ENCODE data around the gene CFAP97D2.

The CFAP97D2 gene

GRCh38 chr13:114134111-114134943 lies 44.7 kb upstream of the CFAP97D2 start:
- Histone ChIP-seq H3K9ac (ENCODE audit: low read depth in 1 of 2, low read length in 2 of 2) (no peak overlapping the region), H3K4me3 (ENCODE audit: low read depth in 1 of 2, low read length in 2 of 2) (no peak overlapping the region), H3K27ac (ENCODE audit: low read depth, low read length) (no peak overlapping the region)

GRCh38 chr13:114134944-114135610 lies 44.0 kb upstream of the CFAP97D2 start:
- Histone ChIP-seq H3K4me1 (ENCODE audit: control insufficient read depth in 1 of 2, insufficient read depth in 2 of 2, low read length in 2 of 2) (peaks cover 4 to 23% of the 10 kb centered on the region in 2 donors), H3K36me3 (ENCODE audit: control insufficient read depth in 1 of 2, insufficient read depth in 2 of 2, low read length in 2 of 2) (no peaks in the 10 kb centered on the region), H3K9ac (ENCODE audit: low read depth in 1 of 2, low read length in 2 of 2) (no peak overlapping the region), H3K4me3 (ENCODE audit: low read depth in 1 of 2, low read length in 2 of 2) (no peak overlapping the region), H3K9me3 (ENCODE audit: control insufficient read depth in 1 of 2, low read length in 2 of 2) (no peaks in the 10 kb centered on the region), H3K27me3 (ENCODE audit: control insufficient read depth in 1 of 2, insufficient read depth in 2 of 2, low read length in 2 of 2) (no peaks in the 10 kb centered on the region), H3K27ac (ENCODE audit: low read depth, low read length) (no peak overlapping the region)

More at GRCh38 chr13:114134111-114134943, 44.7 kb upstream of the CFAP97D2 start:
- H3K4me1 ChIP-seq (ENCODE audit: control insufficient read depth in 1 of 2, insufficient read depth in 2 of 2, low read length in 2 of 2), result peaks cover 11 to 30% of the 10 kb centered on the region in 2 donors
- H3K36me3 ChIP-seq (ENCODE audit: control insufficient read depth in 1 of 2, insufficient read depth in 2 of 2, low read length in 2 of 2), result no peaks in the 10 kb centered on the region
- no peaks in the 10 kb centered on the region for H3K27me3 ChIP-seq (ENCODE audit: control insufficient read depth in 1 of 2, insufficient read depth in 2 of 2, low read length in 2 of 2)
- H3K9me3 ChIP-seq (ENCODE audit: control insufficient read depth in 1 of 2, low read length in 2 of 2), result no peaks in the 10 kb centered on the region

- no peak overlapping the region for H3K9ac ChIP-seq (ENCODE audit: low read depth in 1 of 2, low read length in 2 of 2)
- no peak overlapping the region for H3K27ac ChIP-seq (ENCODE audit: low read depth, low read length)
- H3K9me3 ChIP-seq (ENCODE audit: control insufficient read depth in 1 of 2, low read length in 2 of 2), result no peaks in the 10 kb centered on the region
- peaks cover 0 to 19% of the 10 kb centered on the region in 2 donors for H3K4me1 ChIP-seq (ENCODE audit: control insufficient read depth in 1 of 2, insufficient read depth in 2 of 2, low read length in 2 of 2)
- H3K4me3 ChIP-seq (ENCODE audit: low read depth in 1 of 2, low read length in 2 of 2), result no peak overlapping the region
- H3K27me3 ChIP-seq (ENCODE audit: control insufficient read depth in 1 of 2, insufficient read depth in 2 of 2, low read length in 2 of 2), result no peaks in the 10 kb centered on the region
- no peaks in the 10 kb centered on the region for H3K36me3 ChIP-seq (ENCODE audit: control insufficient read depth in 1 of 2, insufficient read depth in 2 of 2, low read length in 2 of 2)
These were observed 43.3 kb upstream of the CFAP97D2 start for GRCh38 chr13:114135731-114136171.

GRCh38 chr13:114136576-114136975 lies 42.5 kb upstream of the CFAP97D2 start:
- Histone ChIP-seq H3K36me3 (ENCODE audit: control insufficient read depth in 1 of 2, insufficient read depth in 2 of 2, low read length in 2 of 2) (no peaks in the 10 kb centered on the region), H3K4me1 (ENCODE audit: control insufficient read depth in 1 of 2, insufficient read depth in 2 of 2, low read length in 2 of 2) (peaks cover 0 to 18% of the 10 kb centered on the region in 2 donors), H3K4me3 (ENCODE audit: low read depth in 1 of 2, low read length in 2 of 2) (no peak overlapping the region), H3K27ac (ENCODE audit: low read depth, low read length) (no peak overlapping the region), H3K9me3 (ENCODE audit: control insufficient read depth in 1 of 2, low read length in 2 of 2) (no peaks in the 10 kb centered on the region), H3K27me3 (ENCODE audit: control insufficient read depth in 1 of 2, insufficient read depth in 2 of 2, low read length in 2 of 2) (no peaks in the 10 kb centered on the region), H3K9ac (ENCODE audit: low read depth in 1 of 2, low read length in 2 of 2) (no peak overlapping the region)

- peak overlapping the region; percentile 19 to 21 for H3K4me3 ChIP-seq (ENCODE audit: low read depth in 1 of 2, low read length in 2 of 2)
- H3K9ac ChIP-seq (ENCODE audit: low read depth in 1 of 2, low read length in 2 of 2), result peak overlapping the region in 1 of 2 donors; percentile 7
- H3K36me3 ChIP-seq (ENCODE audit: control insufficient read depth in 1 of 2, insufficient read depth in 2 of 2, low read length in 2 of 2), result no peaks in the 10 kb centered on the region
- H3K9me3 ChIP-seq (ENCODE audit: control insufficient read depth in 1 of 2, low read length in 2 of 2), result no peaks in the 10 kb centered on the region
- H3K4me1 ChIP-seq (ENCODE audit: control insufficient read depth in 1 of 2, insufficient read depth in 2 of 2, low read length in 2 of 2), result peaks cover 26 to 37% of the 10 kb centered on the region in 2 donors
- no peaks in the 10 kb centered on the region for H3K27me3 ChIP-seq (ENCODE audit: control insufficient read depth in 1 of 2, insufficient read depth in 2 of 2, low read length in 2 of 2)
- H3K27ac ChIP-seq (ENCODE audit: low read depth, low read length), result no peak overlapping the region
These were observed 38.7 kb upstream of the CFAP97D2 start for GRCh38 chr13:114140131-114140905.

GRCh38 chr13:114140906-114141250 lies 38.2 kb upstream of the CFAP97D2 start:
- Histone ChIP-seq H3K4me1 (ENCODE audit: control insufficient read depth in 1 of 2, insufficient read depth in 2 of 2, low read length in 2 of 2) (peaks cover 26 to 37% of the 10 kb centered on the region in 2 donors), H3K27ac (ENCODE audit: low read depth, low read length) (no peak overlapping the region), H3K9me3 (ENCODE audit: control insufficient read depth in 1 of 2, low read length in 2 of 2) (no peaks in the 10 kb centered on the region)

GRCh38 chr13:114141261-114141996 lies 37.6 kb upstream of the CFAP97D2 start:
- Histone ChIP-seq H3K27me3 (ENCODE audit: control insufficient read depth in 1 of 2, insufficient read depth in 2 of 2, low read length in 2 of 2) (no peaks in the 10 kb centered on the region), H3K27ac (ENCODE audit: low read depth, low read length) (no peak overlapping the region), H3K36me3 (ENCODE audit: control insufficient read depth in 1 of 2, insufficient read depth in 2 of 2, low read length in 2 of 2) (no peaks in the 10 kb centered on the region), H3K9ac (ENCODE audit: low read depth in 1 of 2, low read length in 2 of 2) (no peak overlapping the region), H3K4me3 (ENCODE audit: low read depth in 1 of 2, low read length in 2 of 2) (no peak overlapping the region), H3K4me1 (ENCODE audit: control insufficient read depth in 1 of 2, insufficient read depth in 2 of 2, low read length in 2 of 2) (peaks cover 26 to 37% of the 10 kb centered on the region in 2 donors), H3K9me3 (ENCODE audit: control insufficient read depth in 1 of 2, low read length in 2 of 2) (no peaks in the 10 kb centered on the region)

More at GRCh38 chr13:114140906-114141250, 38.2 kb upstream of the CFAP97D2 start:
- H3K9ac ChIP-seq (ENCODE audit: low read depth in 1 of 2, low read length in 2 of 2), result peak overlapping the region in 1 of 2 donors; percentile 7
- peak overlapping the region in 1 of 2 donors; percentile 19 for H3K4me3 ChIP-seq (ENCODE audit: low read depth in 1 of 2, low read length in 2 of 2)
- H3K36me3 ChIP-seq (ENCODE audit: control insufficient read depth in 1 of 2, insufficient read depth in 2 of 2, low read length in 2 of 2), result no peaks in the 10 kb centered on the region
- no peaks in the 10 kb centered on the region for H3K27me3 ChIP-seq (ENCODE audit: control insufficient read depth in 1 of 2, insufficient read depth in 2 of 2, low read length in 2 of 2)

- H3K9ac ChIP-seq (ENCODE audit: low read depth in 1 of 2, low read length in 2 of 2), result no peak overlapping the region
- H3K9me3 ChIP-seq (ENCODE audit: control insufficient read depth in 1 of 2, low read length in 2 of 2), result no peaks in the 10 kb centered on the region
- H3K4me1 ChIP-seq (ENCODE audit: control insufficient read depth in 1 of 2, insufficient read depth in 2 of 2, low read length in 2 of 2), result peaks cover 26 to 37% of the 10 kb centered on the region in 2 donors
- H3K36me3 ChIP-seq (ENCODE audit: control insufficient read depth in 1 of 2, insufficient read depth in 2 of 2, low read length in 2 of 2), result no peaks in the 10 kb centered on the region
- H3K27me3 ChIP-seq (ENCODE audit: control insufficient read depth in 1 of 2, insufficient read depth in 2 of 2, low read length in 2 of 2), result no peaks in the 10 kb centered on the region
- no peak overlapping the region for H3K4me3 ChIP-seq (ENCODE audit: low read depth in 1 of 2, low read length in 2 of 2)
- H3K27ac ChIP-seq (ENCODE audit: low read depth, low read length), result no peak overlapping the region
These were observed 36.9 kb upstream of the CFAP97D2 start for GRCh38 chr13:114142137-114142550.

GRCh38 chr13:114142640-114143490 lies 36.2 kb upstream of the CFAP97D2 start:
- Histone ChIP-seq H3K27me3 (ENCODE audit: control insufficient read depth in 1 of 2, insufficient read depth in 2 of 2, low read length in 2 of 2) (no peaks in the 10 kb centered on the region), H3K9ac (ENCODE audit: low read depth in 1 of 2, low read length in 2 of 2) (peak overlapping the region; percentile 11 to 25), H3K36me3 (ENCODE audit: control insufficient read depth in 1 of 2, insufficient read depth in 2 of 2, low read length in 2 of 2) (no peaks in the 10 kb centered on the region), H3K9me3 (ENCODE audit: control insufficient read depth in 1 of 2, low read length in 2 of 2) (no peaks in the 10 kb centered on the region), H3K4me1 (ENCODE audit: control insufficient read depth in 1 of 2, insufficient read depth in 2 of 2, low read length in 2 of 2) (peaks cover 26 to 37% of the 10 kb centered on the region in 2 donors), H3K4me3 (ENCODE audit: low read depth in 1 of 2, low read length in 2 of 2) (peak overlapping the region; percentile 10 to 35), H3K27ac (ENCODE audit: low read depth, low read length) (no peak overlapping the region)
